ENCODE data around the gene SNUPN. TPM values are rescaled to one million over a fixed set of nuclear protein-coding genes. Genes with fewer than 3 reads are reported as not detected.
"Not testable (repeated sequence)": the region's sequence is repeated elsewhere in the genome, so short reads cannot be mapped to it uniquely, and the experiment has no call there.

SNUPN gene
- total RNA-seq, 1 donor from 2014 or later = 16.1 TPM

- Histone ChIP-seq H3K36me3 (ENCODE audit: control insufficient read depth, insufficient read depth, low read length) (no peaks in the 10 kb centered on the region), H3K27me3 (ENCODE audit: control insufficient read depth, insufficient read depth, low read length) (no peaks in the 10 kb centered on the region), H3K4me3 (ENCODE audit: low read depth, low read length) (peak overlapping the region; percentile 52)
- TF ChIP-seq, protein P1, sequence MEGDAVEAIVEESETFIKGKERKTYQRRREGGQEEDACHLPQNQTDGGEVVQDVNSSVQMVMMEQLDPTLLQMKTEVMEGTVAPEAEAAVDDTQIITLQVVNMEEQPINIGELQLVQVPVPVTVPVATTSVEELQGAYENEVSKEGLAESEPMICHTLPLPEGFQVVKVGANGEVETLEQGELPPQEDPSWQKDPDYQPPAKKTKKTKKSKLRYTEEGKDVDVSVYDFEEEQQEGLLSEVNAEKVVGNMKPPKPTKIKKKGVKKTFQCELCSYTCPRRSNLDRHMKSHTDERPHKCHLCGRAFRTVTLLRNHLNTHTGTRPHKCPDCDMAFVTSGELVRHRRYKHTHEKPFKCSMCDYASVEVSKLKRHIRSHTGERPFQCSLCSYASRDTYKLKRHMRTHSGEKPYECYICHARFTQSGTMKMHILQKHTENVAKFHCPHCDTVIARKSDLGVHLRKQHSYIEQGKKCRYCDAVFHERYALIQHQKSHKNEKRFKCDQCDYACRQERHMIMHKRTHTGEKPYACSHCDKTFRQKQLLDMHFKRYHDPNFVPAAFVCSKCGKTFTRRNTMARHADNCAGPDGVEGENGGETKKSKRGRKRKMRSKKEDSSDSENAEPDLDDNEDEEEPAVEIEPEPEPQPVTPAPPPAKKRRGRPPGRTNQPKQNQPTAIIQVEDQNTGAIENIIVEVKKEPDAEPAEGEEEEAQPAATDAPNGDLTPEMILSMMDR (IDR thresholded peaks at IDR 0.05; ENCODE audit: insufficient read depth, low read length, severe bottlenecking) = peak; percentile 24
- DNase-seq (ENCODE audit: low read depth) (peak; percentile 63), FAIRE-seq (no peak)
These were observed 15.1 kb upstream of the SNUPN start for GRCh38 chr15:75640483-75641178.

- FAIRE-seq = no peak
- peak; percentile 94 for DNase-seq (ENCODE audit: low read depth)
- TF ChIP-seq, protein P1 (IDR thresholded peaks at IDR 0.05; ENCODE audit: insufficient read depth, low read length, severe bottlenecking) = no peak
- no peaks in the 10 kb centered on the region for H3K27me3 ChIP-seq (ENCODE audit: control insufficient read depth, insufficient read depth, low read length)
- no peaks in the 10 kb centered on the region for H3K36me3 ChIP-seq (ENCODE audit: control insufficient read depth, insufficient read depth, low read length)
- H3K4me3 ChIP-seq (ENCODE audit: low read depth, low read length) = peak within 1 kb of the TSS; percentile 52
These were observed 14.4 kb upstream of the SNUPN start, which contains the start of gene IMP3 for GRCh38 chr15:75639709-75640482. Gene IMP3 (minus strand): TSS chr15:75640224. CDS start chr15:75640168, 56 bp downstream.

DNA sequence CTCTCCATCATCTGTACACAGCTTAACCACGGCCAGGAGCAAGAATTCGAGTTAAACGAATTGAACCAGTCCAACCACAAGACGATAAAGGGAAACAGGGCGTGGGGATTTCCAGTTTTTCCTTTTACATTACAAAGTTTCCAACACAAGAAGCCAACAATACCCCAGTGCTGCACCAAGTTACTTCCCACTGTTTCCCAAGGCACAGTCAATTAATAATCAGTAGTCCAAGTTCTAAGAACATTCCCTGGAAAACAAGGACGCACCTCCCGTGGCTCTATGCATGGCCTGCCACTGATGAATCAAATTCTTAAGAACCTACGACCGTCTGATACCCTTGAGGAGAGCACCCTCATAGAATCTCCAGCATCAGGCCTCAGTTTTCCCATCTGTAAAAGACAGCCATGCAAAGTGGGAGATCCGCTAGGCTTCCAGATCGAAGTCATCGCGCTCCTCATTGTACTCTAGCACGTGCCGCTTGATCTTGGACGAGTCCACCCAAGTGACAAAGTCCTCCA lies 13.7 kb upstream of the SNUPN start:
- peak overlapping the region; percentile 52 for H3K4me3 ChIP-seq (ENCODE audit: low read depth, low read length)
- FAIRE-seq = no peak
- DNase-seq (ENCODE audit: low read depth) = peak; percentile 31
- no peaks in the 10 kb centered on the region for H3K36me3 ChIP-seq (ENCODE audit: control insufficient read depth, insufficient read depth, low read length)
- no peaks in the 10 kb centered on the region for H3K27me3 ChIP-seq (ENCODE audit: control insufficient read depth, insufficient read depth, low read length)
- TF ChIP-seq, protein P1 (IDR thresholded peaks at IDR 0.05; ENCODE audit: insufficient read depth, low read length, severe bottlenecking) = no peak

DNA sequence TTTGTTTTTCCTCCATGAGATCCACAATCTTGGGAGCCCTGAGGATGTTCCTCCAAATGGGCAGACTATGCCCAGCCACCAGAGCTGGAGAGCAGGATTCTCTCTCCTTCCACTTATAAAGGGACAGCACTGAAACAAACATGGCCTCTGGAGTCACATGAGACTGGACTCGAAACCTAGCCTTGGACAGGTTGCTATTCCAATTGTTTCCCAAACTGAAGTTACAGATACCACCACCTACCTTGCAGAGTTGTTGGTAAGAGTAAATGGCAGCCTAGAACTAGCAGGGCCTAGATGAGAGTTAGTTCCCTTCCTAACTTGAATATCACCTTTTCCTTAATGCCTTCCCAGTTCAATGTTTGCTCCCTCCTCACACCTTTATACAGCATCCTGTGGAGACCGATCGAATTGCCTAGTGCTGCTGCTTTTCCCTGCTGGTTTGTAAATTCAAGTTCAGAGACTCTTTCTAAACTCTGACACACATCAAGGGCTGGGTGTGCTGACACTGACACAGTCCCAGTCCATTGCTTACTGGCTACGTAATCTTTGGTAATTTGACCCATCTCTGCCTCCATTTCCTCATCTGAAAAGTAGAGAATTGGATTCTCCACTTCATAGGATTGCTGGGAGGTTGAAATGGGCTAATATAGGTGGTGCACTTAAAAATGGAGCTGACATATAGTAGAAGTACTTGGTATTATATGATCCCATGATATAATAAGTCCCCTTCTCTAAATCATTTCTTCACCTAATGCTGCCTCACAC lies 11.9 kb upstream of the SNUPN start:
- Histone ChIP-seq H3K36me3 (ENCODE audit: control insufficient read depth, insufficient read depth, low read length) (no peaks in the 10 kb centered on the region), H3K4me3 (ENCODE audit: low read depth, low read length) (no peak overlapping the region), H3K27me3 (ENCODE audit: control insufficient read depth, insufficient read depth, low read length) (no peaks in the 10 kb centered on the region)
- FAIRE-seq (no peak), DNase-seq (ENCODE audit: low read depth) (no peak)
- TF ChIP-seq, protein P1 (IDR thresholded peaks at IDR 0.05; ENCODE audit: insufficient read depth, low read length, severe bottlenecking) = no peak

- TF ChIP-seq, protein P1 (IDR thresholded peaks at IDR 0.05; ENCODE audit: insufficient read depth, low read length, severe bottlenecking) = no peak
- H3K4me3 ChIP-seq (ENCODE audit: low read depth, low read length) = no peak overlapping the region
- H3K27me3 ChIP-seq (ENCODE audit: control insufficient read depth, insufficient read depth, low read length) = no peaks in the 10 kb centered on the region
- H3K36me3 ChIP-seq (ENCODE audit: control insufficient read depth, insufficient read depth, low read length) = no peaks in the 10 kb centered on the region
- FAIRE-seq (no peak), DNase-seq (ENCODE audit: low read depth) (no peak)
These were observed 10.5 kb upstream of the SNUPN start for GRCh38 chr15:75636026-75636425.

DNA sequence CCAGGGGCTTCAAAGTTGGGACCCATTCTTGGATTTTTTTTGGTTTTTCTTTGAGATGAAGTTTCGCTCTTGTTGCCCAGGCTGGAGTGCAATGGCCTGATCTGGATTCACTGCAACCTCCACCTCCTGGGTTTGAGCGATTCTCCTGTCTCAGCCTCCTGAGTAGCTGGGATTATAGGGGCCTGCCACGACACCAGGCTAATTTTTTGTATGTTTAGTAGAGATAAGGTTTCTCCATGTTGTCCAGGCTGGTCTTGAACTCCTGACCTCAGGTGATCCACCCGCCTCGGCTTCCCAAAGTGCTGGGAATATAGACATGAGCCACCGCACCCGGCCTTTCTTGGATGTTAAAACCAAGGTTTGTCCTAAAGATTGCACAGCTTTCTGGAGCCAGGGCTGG lies 8.4 kb upstream of the SNUPN start:
- DNase-seq (ENCODE audit: low read depth); H3K4me3 ChIP-seq (ENCODE audit: low read depth, low read length); H3K36me3 ChIP-seq (ENCODE audit: control insufficient read depth, insufficient read depth, low read length); H3K27me3 ChIP-seq (ENCODE audit: control insufficient read depth, insufficient read depth, low read length); FAIRE-seq: not testable (repeated sequence)
